Liver (tissue), 2 donors: ENCODE measurements around the gene IFI16.

Experiments used
- TF ChIP-seq, protein P1 (sequence below): IDR thresholded peaks from 2 replicates; pipeline ENCODE4 v1.6.1; 2016; ENCODE audit warnings: antibody characterized with exemption
- TF ChIP-seq, protein P2 (sequence below): fragments of 150-350 bp; IDR thresholded peaks from 2 replicates; pipeline ENCODE4 v1.5.1; 2017; ENCODE audit warnings: improper control_type of control experiment, low read depth, low read length; ENCODE audit not compliant: missing input control
- donor health status: healthy.

- TF ChIP-seq, protein P1, sequence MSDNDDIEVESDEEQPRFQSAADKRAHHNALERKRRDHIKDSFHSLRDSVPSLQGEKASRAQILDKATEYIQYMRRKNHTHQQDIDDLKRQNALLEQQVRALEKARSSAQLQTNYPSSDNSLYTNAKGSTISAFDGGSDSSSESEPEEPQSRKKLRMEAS: no peak
- TF ChIP-seq, protein P2, sequence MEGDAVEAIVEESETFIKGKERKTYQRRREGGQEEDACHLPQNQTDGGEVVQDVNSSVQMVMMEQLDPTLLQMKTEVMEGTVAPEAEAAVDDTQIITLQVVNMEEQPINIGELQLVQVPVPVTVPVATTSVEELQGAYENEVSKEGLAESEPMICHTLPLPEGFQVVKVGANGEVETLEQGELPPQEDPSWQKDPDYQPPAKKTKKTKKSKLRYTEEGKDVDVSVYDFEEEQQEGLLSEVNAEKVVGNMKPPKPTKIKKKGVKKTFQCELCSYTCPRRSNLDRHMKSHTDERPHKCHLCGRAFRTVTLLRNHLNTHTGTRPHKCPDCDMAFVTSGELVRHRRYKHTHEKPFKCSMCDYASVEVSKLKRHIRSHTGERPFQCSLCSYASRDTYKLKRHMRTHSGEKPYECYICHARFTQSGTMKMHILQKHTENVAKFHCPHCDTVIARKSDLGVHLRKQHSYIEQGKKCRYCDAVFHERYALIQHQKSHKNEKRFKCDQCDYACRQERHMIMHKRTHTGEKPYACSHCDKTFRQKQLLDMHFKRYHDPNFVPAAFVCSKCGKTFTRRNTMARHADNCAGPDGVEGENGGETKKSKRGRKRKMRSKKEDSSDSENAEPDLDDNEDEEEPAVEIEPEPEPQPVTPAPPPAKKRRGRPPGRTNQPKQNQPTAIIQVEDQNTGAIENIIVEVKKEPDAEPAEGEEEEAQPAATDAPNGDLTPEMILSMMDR: no peak
These were observed 25.3 kb upstream of the IFI16 start for GRCh38 chr1:158984386-158984785.
